ENCODE measurements around the gene CSRP1.
A peak's percentile ranks its signal among the peaks of the same experiment; 100 is the strongest.

CSRP1 gene

GRCh38 chr1:201456499-201457309 is 50.2 kb downstream of the CSRP1 start:
- no peak for DNase-seq (ENCODE audit: low read depth in 2 of 2)

- no peak for DNase-seq (ENCODE audit: low read depth in 2 of 2)
Measured at GRCh38 chr1:201455098-201455497, 51.8 kb downstream of the CSRP1 start.

- DNase-seq (ENCODE audit: low read depth in 2 of 2): no peak
Measured at GRCh38 chr1:201454608-201455007, 52.3 kb downstream of the CSRP1 start.

- no peak for DNase-seq (ENCODE audit: low read depth in 2 of 2)
Measured at GRCh38 chr1:201452866-201453265, 54.1 kb downstream of the CSRP1 start.

- no peak for DNase-seq (ENCODE audit: low read depth in 2 of 2)
Measured at GRCh38 chr1:201450721-201451291, 56.1 kb downstream of the CSRP1 start.

- DNase-seq (ENCODE audit: low read depth in 2 of 2): no peak
Measured at GRCh38 chr1:201448990-201449389, 57.9 kb downstream of the CSRP1 start.

- DNase-seq (ENCODE audit: low read depth in 2 of 2): peak; percentile 58
Measured at GRCh38 chr1:201447903-201448871, 58.7 kb downstream of the CSRP1 start.

- DNase-seq (ENCODE audit: low read depth in 2 of 2): no peak
Measured at GRCh38 chr1:201445310-201445709, 61.6 kb downstream of the CSRP1 start.

- DNase-seq (ENCODE audit: low read depth in 2 of 2): no peak
Measured at GRCh38 chr1:201444792-201445191, 62.1 kb downstream of the CSRP1 start.

- no peak for DNase-seq (ENCODE audit: low read depth in 2 of 2)
Measured at GRCh38 chr1:201443747-201444146, 63.2 kb downstream of the CSRP1 start.

- DNase-seq (ENCODE audit: low read depth in 2 of 2): no peak
Measured at GRCh38 chr1:201436969-201437368, 70.0 kb downstream of the CSRP1 start.

GRCh38 chr1:201436393-201436792 is 70.5 kb downstream of the CSRP1 start:
- DNase-seq (ENCODE audit: low read depth in 2 of 2): no peak

- no peak for DNase-seq (ENCODE audit: low read depth in 2 of 2)
Measured at GRCh38 chr1:201434266-201434665, 72.7 kb downstream of the CSRP1 start.

GRCh38 chr1:201433609-201434008 is 73.3 kb downstream of the CSRP1 start:
- DNase-seq (ENCODE audit: low read depth in 2 of 2): no peak

Measured in stimulated activated CD4-positive, alpha-beta T cell treated with anti-CD3 and anti-CD28 coated beads, Interleukin-4, amount 100 ng/mL, for 48 hours (primary cell).